Astrocyte of the spinal cord (primary cell): ENCODE data around the gene CORO2B.

Experiments
- DNase-seq: peaks from one replicate; pipeline ENCODE4 v3.0.0; 2011; ENCODE audit warnings: low read depth, low spot score
- H3K4me3 ChIP-seq: 2 replicates; pipeline ENCODE4 v1.5.1; 2011; ENCODE audit warnings: low read depth, mild to moderate bottlenecking, low read length, moderate library complexity
- in situ Hi-C: cut with HindIII; loops from 2 replicates; pipeline ENCODE4 v1.10.0; 2017; ENCODE audit warnings: low sequenced_read_pairs
- TF ChIP-seq, protein P1 (sequence below): IDR thresholded peaks from 2 replicates; pipeline ENCODE4 v1.5.1; 2012; ENCODE audit warnings: low read depth, mild to moderate bottlenecking, low read length, inconsistent platforms

The CORO2B gene

DNA sequence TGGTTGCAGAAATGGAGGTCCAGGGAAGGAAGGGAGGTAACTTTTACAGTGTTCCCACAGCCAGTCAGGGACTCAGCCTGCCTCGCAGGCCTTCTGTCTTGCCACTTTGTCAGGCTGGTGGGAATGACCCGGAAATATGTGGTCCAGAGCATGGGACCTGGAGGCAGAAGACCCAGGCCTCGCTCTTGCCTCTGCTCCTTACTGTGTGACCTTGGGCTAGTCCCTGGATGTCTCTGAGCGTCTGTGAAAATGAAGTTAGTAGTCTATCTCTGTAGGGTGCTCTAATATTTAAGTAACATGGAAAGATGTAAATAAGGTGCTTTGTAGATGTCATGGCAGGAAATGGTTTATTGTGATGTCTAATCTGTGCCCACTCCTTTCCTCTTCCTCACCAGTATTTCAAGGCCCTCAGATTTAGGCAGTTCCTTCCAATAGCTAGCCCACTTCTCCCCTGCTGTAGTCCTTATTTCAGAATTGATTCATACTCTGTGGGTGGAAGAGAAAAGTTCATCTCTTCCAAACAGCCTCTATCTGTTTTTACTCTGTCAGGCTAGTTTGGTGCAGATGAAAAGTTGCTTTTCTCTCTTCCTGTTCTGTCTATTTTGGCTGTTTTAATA lies 9.1 kb downstream of the CORO2B start:
- TF ChIP-seq, protein P1, sequence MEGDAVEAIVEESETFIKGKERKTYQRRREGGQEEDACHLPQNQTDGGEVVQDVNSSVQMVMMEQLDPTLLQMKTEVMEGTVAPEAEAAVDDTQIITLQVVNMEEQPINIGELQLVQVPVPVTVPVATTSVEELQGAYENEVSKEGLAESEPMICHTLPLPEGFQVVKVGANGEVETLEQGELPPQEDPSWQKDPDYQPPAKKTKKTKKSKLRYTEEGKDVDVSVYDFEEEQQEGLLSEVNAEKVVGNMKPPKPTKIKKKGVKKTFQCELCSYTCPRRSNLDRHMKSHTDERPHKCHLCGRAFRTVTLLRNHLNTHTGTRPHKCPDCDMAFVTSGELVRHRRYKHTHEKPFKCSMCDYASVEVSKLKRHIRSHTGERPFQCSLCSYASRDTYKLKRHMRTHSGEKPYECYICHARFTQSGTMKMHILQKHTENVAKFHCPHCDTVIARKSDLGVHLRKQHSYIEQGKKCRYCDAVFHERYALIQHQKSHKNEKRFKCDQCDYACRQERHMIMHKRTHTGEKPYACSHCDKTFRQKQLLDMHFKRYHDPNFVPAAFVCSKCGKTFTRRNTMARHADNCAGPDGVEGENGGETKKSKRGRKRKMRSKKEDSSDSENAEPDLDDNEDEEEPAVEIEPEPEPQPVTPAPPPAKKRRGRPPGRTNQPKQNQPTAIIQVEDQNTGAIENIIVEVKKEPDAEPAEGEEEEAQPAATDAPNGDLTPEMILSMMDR = no peak
- in situ Hi-C loops = no loop called here
- no peak for DNase-seq
- H3K4me3 ChIP-seq = no peak overlapping the region

DNA sequence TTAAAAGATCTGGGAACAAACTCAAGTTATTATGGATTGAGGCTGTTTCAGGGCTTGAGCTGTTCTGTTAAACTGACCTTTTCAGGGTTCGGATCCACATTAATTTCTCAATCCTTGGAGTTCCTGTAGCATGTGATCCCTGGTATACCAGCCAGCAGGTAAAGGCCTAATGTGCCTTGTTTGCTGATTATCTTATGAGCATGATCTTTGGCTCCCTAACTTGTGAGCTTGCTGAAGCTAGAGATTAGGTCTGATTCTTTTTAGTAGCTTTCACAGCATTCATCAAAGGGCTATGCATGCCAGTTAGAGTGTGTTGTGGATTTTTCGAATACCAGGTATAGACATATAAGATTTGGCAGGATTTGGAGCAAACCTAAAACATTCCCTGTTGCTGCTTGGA lies 10.3 kb downstream of the CORO2B start:
- TF ChIP-seq, protein P1 = no peak
- H3K4me3 ChIP-seq = no peak overlapping the region
- in situ Hi-C loops = no loop called here
- DNase-seq = no peak

DNA sequence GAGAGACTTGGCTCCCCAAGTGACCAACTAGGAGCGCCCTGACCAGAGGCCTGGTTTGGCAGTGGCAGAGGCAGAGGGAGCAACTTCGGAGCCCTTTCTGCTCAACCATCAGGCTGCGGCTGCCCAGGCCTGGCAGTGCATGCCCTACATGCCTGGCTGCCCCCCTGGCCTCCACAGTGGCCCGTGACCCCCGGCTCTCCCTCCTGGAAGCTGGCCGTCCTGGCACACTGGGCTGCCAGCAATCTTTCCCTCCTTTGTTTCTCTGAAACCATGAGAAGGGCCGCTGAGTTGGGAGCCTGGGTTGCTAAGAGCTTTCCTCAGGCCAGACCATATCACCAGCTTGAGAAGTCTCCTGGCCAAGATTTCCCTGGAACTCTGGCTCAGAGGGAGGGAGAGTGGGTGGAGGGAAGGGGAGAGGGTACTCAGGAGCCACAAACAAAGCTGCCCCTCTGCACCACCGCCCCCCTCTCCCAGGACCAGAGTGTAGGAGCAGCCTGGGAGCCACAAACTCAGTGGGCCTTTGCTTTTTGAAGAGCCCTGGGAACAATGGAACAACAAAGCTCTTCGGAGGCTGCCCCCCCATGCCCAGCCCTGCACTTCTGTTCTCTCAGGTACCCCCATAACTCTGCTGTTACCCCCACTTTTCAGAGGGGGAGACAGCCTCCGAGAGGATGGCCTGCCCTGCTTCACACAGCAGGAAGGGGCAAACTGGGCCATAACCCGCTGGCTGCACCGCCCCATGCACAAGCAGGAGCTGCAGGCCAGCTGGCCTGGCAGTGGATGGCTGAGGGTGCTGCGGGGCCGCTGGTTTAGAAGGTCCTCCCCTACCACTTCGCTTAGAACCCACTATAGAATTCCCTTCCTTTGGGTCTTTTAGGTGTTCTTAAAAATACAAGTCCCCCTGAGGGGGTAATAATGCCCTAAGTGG lies 11.3 kb downstream of the CORO2B start:
- in situ Hi-C loops = no loop called here
- DNase-seq = no peak
- TF ChIP-seq, protein P1 = no peak
- no peak overlapping the region for H3K4me3 ChIP-seq

DNA sequence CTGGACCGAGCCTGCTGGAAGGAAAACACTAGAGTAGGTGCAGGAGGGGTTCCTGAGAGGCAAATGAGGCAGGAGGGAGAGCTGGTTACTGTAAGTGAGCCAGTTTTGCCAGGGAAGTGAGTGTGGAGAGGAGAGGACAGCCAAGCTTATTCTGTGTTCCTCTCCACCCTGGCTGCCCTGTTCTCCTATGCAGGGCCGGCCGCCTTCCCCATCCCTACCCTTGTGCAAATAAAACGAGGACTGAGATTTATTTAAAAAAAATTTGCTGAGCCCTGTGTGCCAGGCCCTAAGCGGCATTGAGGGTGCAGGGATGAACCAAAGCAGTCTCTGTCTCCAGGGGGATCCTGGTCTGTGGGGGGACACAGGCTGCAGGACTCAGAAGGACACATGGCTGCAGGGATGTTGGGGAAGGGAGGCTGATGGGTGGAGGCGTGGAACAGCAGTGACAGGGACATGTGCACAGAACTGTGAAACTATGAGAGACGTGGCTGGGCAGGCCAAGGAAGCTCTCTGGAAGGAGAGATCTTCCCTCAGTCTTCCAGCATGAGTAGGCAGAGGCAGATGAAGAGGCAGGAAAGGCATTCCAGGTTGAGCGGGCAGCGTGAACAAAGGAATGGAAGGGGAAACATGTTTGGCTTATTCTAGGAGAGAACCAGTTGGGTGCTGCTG lies 12.1 kb downstream of the CORO2B start:
- TF ChIP-seq, protein P1 = no peak
- DNase-seq = no peak
- in situ Hi-C loops = no loop called here
- H3K4me3 ChIP-seq = no peak overlapping the region

DNA sequence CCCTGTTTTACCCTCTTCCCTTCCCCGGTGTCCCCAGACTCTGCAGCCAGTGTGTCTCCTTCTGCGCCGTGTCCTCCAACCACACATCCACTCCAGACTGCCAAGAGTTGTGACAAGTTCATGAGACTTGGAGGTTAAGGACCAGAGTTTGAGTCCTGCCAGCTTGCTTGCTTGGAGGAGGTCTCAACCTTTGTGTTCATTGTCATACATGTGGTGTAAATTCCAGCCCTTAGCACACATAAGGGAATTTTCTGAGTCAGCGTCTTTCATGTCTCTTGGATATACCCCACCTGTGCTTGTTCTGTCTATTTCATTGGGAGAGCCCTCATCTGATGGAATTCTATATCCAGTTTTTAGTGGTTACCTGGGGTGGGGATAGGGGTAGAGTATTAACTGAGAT lies 13.3 kb downstream of the CORO2B start:
- TF ChIP-seq, protein P1 = no peak
- in situ Hi-C loops = no loop called here
- DNase-seq = no peak
- no peak overlapping the region for H3K4me3 ChIP-seq

DNA sequence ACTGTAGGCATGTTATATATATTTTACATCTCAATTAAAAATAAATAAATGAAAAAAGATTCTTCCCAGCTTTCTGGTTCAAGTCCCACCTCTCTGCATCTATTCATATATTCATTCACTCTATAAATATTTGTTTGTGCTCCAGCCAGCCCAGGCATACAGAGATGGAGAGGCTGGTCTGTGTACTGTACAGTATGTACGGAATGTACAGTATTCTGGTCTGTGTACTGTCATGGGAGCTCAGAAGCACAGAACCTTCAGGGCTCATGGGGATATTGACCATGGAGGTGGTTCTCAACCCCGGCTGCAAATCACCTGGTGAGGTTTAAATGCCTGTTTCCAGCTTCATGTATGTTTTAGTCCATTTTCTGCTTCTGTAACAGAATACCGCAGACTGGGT lies 13.8 kb downstream of the CORO2B start:
- in situ Hi-C loops = no loop called here
- no peak for DNase-seq
- TF ChIP-seq, protein P1 = no peak
- H3K4me3 ChIP-seq = no peak overlapping the region
